Stimulated activated naive CD8-positive, alpha-beta T cell treated with anti-CD3 and anti-CD28 coated beads, Interleukin-15, Interleukin-2, amounts not matched to agents 100 U/mL and 50 U/mL, for 24 hours (primary cell): ENCODE data around the gene TRIM36.

ENCODE experiments used
- ATAC-seq: fragments of 150-1000 bp; cut with Tn5 transposase; one replicate; pipeline ENCODE4 v1.10.0; 2021
- DNase-seq: peaks from one replicate; pipeline ENCODE4 v3.0.0; 2021

Gene TRIM36, protein sequence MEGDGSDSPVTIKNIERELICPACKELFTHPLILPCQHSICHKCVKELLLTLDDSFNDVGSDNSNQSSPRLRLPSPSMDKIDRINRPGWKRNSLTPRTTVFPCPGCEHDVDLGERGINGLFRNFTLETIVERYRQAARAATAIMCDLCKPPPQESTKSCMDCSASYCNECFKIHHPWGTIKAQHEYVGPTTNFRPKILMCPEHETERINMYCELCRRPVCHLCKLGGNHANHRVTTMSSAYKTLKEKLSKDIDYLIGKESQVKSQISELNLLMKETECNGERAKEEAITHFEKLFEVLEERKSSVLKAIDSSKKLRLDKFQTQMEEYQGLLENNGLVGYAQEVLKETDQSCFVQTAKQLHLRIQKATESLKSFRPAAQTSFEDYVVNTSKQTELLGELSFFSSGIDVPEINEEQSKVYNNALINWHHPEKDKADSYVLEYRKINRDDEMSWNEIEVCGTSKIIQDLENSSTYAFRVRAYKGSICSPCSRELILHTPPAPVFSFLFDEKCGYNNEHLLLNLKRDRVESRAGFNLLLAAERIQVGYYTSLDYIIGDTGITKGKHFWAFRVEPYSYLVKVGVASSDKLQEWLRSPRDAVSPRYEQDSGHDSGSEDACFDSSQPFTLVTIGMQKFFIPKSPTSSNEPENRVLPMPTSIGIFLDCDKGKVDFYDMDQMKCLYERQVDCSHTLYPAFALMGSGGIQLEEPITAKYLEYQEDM

DNA sequence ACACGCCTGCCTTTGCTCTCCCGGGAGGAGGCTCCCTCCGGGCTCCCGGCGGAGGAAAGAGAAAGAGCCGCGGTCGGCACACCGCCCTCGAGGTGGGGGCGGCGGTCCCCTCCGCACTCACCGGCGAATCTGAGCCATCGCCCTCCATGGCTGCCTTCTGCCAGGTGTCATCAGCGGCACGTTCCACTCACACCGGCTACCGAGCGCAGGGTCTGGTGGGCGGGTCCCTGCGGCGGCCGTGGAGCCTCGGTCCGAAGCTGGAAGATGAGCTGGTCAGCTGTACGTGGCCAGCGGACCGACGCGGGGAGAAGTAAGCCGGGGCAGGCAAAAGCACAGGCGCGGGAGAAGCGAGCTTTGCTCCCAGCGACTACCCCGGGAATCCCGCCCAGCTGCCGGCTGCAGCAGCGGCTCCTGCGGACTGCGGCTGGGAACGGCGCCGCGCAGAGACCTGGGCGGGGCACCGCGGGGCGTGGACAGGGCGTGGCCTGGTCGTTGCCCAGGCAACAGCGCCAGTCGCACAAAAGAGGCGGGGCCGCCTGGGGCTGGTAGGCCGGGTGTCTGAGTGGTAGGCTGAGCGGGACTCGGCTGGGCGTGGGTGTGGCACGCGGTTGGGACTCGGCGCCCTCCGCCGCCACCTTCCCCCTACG is at the start of gene TRIM36:
TSS of gene TRIM36 (minus strand) at position 422 of the 647 bp plus-strand sequence. CDS start at position 148, 274 bp downstream.
- DNase-seq (peak; percentile 95), ATAC-seq (peak; percentile 99)

DNA sequence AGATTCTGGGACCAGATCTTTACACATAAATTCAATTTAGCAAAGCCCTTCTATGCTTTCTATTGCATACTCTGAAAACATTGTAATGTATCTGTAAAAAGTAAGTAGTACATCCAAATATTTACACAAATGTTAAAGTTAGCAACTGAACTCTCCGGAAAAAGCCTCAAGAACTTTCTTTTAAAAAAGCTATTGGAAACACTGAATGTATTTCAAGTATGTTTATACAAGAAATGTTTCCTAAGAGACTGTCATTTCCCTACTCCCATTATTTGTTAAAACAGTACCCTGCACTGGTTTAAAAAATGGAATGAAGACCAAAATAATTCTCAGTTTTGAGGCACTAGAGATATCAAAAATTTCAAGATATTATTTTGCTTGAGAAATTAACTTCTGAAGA is 44.8 kb upstream of the TRIM36 start:
- ATAC-seq (no peak), DNase-seq (no peak)

DNA sequence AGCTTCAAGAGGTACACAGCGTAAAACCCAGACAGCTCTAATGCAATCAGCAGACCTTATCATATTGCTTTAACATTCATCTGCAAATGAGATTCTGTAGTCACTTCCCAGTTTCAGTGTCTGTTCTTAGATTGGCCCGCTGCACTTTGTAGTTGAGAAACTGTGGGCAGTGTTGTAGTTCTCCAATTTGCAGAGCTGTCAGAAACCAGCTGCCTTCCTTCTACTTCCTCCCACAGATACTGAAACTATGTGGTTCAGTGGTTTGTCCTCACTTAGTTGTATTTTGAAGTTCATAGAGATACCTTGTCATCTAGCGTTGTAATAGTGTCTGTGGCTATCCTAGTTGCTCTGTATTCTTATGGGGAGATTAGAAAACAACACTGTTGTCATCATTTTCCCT is 39.6 kb upstream of the TRIM36 start:
- ATAC-seq (peak; percentile 99), DNase-seq (peak; percentile 42)

DNA sequence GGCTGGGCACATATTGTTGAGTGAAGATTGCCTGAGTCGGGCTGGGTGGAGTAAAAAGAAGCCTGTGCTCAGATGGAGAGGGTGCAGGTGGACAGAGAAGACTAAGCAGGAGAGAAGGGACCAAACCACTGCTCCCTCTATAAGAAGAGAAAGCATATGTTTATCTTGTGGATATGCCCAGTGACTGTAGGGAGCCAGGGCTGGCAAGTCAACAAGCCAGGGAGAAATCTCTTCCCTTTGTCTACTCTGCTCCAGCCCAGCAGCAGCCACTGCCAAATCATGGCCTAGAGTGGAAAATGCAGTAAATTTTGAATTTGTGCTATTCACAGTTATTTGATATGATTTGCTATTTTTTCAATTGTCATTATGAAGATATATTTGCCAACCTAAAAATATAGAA is 33.2 kb upstream of the TRIM36 start:
- DNase-seq (no peak), ATAC-seq (no peak)

DNA sequence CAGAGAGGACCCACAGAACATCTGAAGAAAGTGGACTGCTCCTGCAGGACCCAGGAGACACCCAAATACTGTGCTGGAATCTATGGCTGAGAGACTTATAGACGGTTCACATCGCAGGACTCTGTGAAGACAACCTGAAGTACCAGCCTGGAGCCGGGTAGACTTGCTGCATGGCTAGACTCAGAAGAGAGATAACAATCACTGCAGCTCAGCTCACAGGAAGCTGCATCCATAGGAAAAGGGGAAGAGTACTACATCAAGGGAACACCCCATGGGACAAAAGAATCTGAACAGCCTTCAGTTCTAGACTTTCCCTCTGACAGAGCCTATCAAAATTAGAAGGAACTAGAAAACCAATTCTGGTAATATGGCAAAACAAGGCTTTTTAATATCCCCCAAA is 26.5 kb upstream of the TRIM36 start:
- ATAC-seq (no peak), DNase-seq (no peak)

DNA sequence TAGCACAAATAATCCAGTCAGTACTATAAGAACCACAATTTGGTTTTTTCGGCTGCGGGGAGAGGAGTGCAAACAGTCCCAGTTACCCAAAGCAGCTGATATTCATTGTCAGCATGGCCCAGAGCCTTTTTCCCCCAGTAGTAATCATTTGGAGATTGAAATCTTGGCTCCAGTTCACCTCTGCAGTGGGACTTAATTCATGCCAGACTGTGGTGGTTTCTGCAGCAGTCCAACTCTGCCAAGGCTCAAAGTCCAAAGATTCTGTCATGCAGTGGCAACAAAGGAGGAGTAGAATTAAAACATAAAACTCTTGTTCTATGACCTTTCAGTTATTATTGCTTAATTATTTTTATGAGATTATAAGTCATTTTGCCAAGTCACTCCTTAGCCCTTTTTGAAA is 25.0 kb upstream of the TRIM36 start:
- ATAC-seq (no peak), DNase-seq (no peak)

DNA sequence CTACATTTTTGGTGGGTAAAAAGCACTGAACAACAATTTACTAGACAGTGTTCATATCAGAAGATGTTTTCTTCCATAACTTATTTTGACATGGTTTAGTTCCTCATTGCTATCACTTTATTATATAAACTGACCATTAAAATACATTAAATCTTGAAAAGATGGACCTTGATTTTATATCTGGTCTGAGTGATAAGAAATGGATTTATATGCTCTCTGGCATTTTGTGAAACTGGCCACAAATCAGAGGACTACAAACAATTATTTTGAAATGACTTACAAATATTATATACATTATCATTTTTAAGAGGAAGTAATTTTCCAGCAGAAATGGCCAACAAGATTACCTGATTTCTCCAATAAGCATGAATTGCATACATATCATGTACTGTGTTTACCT is 23.6 kb upstream of the TRIM36 start:
- DNase-seq (no peak), ATAC-seq (no peak)

DNA sequence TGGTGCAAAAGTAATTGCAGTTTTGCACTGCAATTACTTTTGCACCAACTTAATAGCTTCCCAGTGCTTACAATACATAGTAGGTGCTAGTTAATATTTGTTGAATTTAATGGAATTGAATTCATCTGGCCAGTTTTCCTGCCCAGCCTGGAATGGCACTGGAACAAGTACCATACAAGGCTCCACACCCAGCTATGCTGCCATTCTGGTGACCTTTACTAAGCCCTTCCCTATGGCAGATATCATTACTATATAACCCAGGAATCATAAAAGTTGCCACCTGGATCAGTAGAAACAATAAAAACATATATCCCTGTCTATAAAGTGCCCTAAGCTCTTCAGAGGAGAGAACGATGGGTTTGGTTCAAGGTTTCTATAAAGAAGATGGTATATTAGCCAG is 22.4 kb upstream of the TRIM36 start:
- ATAC-seq (no peak), DNase-seq (no peak)

DNA sequence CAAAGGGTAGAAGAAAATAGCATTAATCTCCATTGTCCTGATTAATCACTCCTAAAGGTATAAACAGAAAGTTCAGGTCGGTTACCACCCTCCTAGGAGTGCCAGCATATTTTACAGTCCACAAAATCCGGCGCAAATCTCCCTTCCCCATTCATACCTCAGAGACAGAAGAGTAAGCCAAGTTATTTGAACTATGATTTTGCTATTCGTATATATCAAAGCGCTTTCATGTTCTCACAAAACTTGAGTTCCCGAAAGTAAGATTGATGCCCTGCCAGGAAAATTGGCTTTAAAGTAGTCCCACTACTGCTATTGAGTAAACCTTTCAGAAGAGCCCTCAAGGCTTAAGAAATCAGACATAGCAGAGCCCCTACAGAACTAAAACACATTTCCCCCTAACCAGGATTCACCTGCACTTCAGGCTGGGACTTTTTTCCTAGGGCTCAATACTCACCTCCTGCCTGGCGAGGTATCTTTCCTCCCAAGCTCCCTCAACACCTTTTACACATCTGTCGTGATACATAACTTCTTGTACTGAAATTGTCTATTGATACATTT is 21.8 kb upstream of the TRIM36 start:
- no peak for DNase-seq
- ATAC-seq, result no peak

DNA sequence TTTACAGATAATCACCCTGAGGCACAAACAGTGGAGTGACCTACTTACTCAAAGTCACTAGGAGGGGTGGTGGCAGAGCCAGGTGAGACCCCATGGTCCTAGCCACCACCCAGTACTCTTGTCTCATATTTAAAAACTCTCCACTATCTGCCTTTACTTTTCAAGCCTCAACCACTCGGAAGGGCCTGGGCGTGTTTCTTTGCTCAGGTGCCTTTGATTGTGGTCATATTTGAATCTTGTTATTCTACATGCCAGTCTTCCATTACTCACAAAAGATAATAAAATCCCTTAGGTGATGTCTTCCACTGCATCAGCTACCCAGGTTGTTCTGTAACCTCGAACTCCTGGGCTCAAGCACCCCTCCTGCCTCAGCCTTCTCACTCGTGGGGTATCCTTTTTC is 20.7 kb upstream of the TRIM36 start:
- no peak for ATAC-seq
- no peak for DNase-seq

DNA sequence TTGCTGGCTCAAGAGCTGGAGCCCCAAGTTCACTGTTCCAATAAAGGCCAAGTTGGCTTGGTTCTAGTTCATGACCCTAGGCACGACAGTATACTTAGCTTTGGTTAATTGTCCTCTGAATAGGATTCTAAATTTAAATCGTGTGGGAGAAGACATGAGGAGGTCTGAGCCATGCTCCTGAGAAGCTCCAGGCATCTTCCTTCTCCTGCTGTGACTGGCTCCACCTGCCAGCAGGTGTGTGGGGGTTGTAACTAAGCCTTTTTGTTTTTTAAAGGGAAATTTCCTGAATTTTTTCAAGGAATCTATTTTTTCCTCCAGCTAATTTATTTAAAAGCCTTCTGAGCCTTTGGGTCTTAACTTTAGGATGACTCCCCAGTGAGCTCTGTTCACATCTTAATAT is 20.2 kb upstream of the TRIM36 start:
- DNase-seq, result no peak
- ATAC-seq, result no peak

DNA sequence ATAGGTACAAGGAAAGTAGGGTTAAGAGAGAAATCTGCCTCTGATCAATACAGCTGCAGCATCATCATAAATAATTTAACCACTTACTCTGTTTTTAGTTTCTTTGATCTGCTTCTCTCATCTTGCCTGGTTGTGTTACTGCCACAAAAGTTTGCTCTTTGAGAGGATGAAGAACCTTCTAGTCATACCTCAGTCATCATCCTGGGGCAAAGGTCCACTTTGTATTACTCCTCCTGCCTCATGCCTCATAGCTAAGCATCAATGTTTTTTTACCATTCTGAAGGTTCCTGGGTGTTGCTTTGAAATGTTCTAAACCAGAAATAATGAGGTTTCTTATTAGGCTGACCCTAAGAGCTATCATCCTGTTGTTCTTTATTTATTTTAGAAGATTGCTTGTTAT is 17.1 kb upstream of the TRIM36 start:
- ATAC-seq (no peak), DNase-seq (no peak)

DNA sequence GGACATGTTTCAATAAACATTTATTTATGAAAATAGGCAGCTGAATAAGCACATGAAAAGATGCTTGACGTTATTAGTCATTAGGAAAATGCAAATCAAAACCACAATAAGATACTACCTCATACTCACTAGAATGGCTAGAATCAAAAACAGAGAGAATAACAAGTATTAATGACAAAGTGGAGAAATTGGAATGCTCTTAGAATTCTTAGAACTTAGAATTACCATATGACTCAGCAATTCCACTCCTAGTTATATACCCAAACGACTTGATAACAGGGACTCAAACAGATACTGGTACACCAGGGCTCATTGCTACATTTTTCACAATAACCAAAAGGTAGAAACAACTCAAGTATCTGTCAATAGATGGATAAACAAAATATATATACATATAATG is 15.1 kb upstream of the TRIM36 start:
- no peak for ATAC-seq
- DNase-seq, result no peak

DNA sequence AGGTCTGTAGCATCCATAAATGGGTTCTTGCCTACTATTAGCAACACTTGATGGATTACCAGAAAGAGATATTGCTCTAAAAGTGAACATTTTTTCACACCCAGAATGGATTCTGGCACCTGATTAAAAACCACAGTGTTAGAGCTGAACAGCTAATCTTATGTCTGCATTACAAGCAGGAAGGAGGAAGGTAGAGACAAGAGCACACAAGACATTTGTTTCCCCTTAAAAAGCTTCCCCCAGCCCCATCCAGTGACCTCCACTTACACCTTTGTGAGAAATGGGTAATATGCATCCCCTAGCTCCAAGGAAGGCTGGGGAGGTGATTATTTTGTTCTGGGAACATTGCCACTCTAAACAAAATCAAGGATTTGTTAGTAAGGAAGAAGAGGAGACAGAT is 12.0 kb upstream of the TRIM36 start:
- DNase-seq (no peak), ATAC-seq (no peak)

DNA sequence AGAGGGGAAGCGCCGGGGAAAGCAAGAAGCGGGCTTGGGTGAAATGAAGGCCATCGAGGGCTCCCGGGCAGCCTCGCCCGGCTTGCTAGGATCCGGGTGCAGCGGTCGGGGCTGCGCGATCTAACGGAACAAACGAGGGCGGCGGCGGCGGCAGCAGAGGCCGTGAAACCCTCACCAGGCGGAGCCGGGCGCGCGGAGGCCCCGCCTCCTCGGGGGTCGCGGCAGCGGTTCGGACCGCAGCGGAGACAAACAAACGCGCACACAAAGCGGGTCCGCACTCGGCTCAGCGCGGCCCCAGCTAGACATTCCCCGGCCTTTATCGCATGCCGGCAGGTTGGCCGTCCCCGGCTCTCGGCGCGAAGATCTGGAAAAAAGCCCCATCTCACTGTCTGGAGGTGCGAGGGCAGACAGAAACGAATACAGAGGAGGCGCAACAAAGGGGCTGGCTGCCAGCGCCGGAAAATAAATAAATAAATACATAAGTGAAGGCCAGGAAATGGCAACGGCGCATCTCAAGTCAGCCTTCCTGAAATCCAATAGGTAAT is 10.5 kb upstream of the TRIM36 start:
- ATAC-seq (peak; percentile 59), DNase-seq (peak; percentile 26)

DNA sequence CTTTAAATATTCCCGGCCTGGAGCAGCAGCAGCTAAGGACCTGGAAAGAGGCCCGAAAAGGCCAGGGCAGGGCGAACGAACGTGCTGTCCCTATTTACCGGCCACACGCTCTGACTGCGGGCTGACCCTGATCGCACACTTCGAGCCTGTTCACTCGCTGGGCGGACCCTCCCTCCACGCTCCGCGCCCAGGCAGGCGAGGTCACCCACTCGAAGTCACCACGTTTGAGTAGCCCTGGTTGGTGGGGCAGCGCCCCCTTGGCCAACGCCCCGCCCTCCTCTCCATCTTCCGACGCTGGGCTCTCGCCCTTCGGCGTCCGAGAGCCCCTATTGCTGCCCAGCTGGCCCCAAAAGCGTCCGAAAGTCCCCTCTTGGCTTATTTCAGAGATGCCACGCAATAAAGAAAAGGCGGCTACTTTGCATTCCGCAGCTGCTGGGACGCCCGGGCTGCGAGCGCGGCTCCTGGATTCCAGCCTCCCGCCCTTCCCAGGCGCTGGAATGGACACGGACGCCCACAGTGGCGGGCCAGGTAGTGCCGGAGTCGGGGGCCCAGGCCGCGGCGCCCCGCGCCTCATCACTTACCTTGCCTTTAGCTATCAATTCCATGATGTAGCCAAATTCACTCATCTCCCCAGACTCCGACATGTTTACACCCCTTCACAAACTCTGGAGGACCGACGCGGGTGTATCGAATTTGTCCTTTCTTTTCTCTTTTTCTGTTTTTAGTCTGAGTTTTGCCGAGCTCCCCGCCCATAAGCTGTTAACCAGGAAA is 9.9 kb upstream of the TRIM36 start:
- DNase-seq, result no peak
- peak; percentile 38 for ATAC-seq

DNA sequence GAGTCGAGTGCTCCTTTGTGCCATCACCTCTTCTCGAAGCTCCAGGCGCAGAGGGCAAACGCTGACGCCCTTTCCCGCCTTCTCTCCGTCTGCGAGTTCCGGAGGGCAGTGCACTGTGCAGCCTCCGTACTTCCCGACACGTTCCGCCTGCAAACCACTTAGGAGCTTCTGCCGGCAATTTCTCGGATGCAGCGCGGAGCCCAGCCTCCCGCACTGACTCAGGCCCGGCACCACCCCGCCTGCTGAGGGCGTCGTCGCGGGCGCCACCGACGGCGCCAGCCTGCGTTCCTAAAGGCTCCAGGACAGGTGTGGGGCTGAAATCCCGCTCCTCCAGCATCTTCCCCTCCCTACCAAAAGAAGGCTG is 9.3 kb upstream of the TRIM36 start:
- no peak for DNase-seq
- no peak for ATAC-seq

DNA sequence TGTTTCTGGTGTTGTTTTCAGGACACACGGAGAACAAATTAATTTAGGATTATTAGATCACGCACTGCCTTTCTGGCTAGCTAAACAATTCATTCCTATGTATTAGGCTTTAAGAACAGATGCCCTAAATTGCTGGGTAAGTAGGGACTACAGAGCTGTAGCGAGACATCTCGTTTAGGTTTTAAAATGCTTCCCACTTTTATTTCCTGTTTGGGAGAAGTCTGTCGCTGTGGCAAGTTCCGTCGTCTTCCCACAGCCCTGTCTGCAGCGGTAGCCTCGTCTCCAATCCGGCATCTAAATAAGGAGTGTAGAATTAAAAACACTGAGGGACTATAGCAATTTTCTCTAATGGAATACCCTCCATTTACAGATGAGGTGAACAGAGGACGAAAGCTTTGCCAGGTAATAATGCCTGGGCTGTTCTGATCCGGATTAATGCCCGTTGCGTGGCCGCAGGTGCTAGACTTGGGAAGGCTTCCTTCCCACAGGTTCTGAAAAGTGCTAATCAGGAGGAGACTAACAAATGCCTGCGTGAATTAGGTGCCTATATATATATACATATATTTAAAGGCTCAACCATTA is 1.3 kb upstream of the TRIM36 start:
- no peak for DNase-seq
- no peak for ATAC-seq

DNA sequence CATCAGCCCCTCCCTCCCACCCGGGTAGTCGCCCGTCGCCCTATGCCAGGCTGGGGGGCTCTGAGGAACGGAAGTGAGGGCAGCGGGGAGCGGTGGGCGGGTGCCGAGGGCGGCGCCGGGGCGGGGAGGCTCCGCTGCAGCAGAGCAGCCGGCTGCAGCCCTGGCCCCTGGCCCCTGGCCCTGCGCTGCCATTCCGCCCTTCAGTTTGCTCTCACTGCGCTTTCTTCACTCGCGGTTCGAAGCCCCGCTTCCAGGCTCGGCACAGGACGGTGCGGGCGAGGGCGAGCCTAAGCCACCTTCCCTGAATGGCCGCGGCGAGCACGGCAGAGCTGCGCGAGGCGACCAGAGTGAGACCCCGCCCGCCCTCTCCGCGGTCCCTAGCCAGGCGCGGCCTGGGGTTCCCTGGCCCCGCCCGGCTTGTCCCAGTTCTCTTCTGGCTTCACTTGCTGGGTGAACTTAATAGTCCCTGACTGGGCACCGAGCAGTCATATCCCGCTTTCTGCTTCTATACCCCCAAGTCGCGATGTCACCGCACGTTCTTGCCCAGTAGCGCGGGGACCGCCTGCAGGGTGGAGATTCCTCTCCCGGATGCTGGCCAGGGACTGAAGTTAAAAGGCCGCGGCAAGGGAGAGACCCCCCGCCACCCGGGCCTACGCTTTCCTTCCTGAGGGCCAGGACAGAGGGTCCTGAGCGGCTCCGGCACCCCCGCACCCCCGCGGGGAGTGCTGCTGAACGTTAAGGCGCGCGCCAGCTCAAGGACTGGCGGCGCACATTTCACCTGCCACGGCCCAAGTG is 623 bp upstream of the TRIM36 start:
- ATAC-seq, result peak; percentile 59
- DNase-seq, result peak; percentile 30

DNA sequence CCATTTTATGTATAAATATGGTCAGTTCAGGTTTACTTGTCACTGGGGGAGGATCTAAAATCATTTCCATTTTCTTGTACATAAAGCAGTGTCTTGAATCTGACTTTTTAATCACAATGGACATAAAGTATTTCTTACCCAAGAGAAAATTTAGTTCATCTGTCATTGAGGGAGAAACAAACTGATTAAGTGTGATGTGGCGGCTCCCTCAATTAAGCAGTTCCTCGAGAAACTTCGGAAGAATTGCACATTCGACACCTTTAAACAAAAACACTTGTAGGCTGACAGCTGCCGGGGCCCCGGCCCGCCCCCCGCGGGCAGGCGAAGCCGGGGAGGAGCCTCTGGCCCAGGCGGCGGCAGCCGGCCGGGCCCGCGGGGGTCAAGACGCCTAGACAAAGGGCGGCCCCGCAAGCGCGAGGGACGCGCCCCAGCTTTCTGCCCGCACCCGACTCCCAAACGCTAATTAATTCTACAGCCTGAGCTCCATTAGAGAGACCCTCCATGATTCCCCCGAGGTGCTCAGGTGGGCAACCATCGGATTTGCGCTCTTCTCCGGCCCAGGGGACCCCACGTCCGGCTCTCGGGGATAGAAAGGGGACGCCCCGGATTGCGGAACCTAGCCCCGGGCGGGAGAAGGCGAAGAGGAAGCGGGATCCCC is 750 bp downstream of the TRIM36 start:
- DNase-seq (no peak), ATAC-seq (no peak)
